GM12873 (cell line): ENCODE results near the gene B3GAT2.
A peak's percentile ranks its signal among the peaks of the same experiment; 100 is the strongest.

ENCODE experiments used
- TF ChIP-seq, protein P1 (sequence below): IDR thresholded peaks from 2 replicates; pipeline ENCODE4 v1.5.1; 2012; ENCODE audit warnings: low read depth, mild to moderate bottlenecking, moderate library complexity, low read length, control low read depth; ENCODE audit not compliant: insufficient read depth; ENCODE audit errors: missing control alignments

The B3GAT2 gene

GRCh38 chr6:70954750-70955149, 2.1 kb downstream of the B3GAT2 start:
- TF ChIP-seq, protein P1, sequence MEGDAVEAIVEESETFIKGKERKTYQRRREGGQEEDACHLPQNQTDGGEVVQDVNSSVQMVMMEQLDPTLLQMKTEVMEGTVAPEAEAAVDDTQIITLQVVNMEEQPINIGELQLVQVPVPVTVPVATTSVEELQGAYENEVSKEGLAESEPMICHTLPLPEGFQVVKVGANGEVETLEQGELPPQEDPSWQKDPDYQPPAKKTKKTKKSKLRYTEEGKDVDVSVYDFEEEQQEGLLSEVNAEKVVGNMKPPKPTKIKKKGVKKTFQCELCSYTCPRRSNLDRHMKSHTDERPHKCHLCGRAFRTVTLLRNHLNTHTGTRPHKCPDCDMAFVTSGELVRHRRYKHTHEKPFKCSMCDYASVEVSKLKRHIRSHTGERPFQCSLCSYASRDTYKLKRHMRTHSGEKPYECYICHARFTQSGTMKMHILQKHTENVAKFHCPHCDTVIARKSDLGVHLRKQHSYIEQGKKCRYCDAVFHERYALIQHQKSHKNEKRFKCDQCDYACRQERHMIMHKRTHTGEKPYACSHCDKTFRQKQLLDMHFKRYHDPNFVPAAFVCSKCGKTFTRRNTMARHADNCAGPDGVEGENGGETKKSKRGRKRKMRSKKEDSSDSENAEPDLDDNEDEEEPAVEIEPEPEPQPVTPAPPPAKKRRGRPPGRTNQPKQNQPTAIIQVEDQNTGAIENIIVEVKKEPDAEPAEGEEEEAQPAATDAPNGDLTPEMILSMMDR = no peak

GRCh38 chr6:70954176-70954575, 2.7 kb downstream of the B3GAT2 start:
- TF ChIP-seq, protein P1 = no peak

DNA sequence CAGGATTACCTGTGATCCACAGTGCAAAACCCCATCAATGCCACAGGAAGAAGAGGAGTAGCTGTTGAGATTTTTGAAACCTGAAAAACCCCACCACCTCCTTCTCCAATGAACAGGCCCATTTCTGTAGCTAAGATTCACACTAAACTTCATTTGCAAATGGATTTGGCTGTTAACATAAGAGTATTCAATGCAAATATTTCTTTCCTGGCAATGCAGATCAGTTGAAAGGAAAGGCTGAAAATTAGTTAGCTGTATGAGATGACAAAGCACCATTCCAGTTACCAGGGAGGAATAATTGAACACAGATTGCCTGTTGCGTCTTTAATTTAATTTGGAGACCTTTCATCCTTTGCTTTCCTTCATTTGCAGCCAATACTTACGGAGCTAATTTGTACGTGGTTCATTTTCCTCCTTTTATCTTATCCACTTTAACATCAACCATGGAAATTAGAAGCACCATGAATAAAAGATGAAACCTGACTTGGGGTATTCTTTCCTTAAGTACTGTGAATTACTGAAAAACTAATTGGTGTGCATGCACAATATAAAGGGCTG, 4.2 kb downstream of the B3GAT2 start:
- TF ChIP-seq, protein P1 = no peak

DNA sequence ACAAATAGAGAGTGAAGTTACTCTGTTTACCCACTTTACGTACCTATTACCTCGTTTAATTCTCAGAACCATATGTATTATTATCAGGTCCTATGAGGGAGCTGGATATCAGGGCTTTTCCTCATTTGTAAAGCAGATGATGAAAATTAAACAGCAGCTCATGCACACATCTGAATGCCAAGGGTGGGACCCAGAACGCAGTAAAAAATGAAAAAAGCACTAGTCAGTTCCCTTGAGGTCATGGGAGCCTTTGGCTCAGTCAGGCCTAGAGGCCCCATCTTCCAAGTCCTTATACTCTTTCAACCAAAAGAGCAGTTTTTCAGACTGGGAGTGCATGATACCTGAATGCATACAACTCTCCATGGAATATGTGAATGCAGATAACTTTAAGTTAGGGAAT, 23.0 kb downstream of the B3GAT2 start:
- TF ChIP-seq, protein P1 = no peak

GRCh38 chr6:70905742-70906141, 51.1 kb downstream of the B3GAT2 start:
- TF ChIP-seq, protein P1 = no peak

GRCh38 chr6:70903665-70904452, 53.0 kb downstream of the B3GAT2 start:
- TF ChIP-seq, protein P1 = no peak

DNA sequence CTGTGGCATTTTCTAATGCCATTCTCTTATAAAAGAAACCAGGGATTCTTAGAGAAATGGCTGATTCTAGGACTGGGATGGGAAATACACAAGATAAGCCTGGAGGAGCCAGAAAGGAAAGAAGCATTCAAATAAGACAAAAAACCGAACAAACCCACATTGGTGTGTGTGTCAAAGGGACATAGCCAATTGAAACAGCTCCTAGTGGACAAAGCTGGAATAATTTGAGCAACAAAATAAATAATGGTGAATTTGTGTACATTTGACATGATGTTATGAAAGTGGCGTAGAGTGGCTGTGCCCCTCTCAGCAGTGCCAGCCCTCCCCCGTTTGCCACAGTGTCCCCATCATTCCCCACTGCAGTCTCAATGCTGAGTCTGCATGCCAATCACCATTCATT, 55.5 kb downstream of the B3GAT2 start:
- TF ChIP-seq, protein P1 = peak; percentile 44
